ENCODE measurements around the gene GALR2.

GALR2 gene

DNA sequence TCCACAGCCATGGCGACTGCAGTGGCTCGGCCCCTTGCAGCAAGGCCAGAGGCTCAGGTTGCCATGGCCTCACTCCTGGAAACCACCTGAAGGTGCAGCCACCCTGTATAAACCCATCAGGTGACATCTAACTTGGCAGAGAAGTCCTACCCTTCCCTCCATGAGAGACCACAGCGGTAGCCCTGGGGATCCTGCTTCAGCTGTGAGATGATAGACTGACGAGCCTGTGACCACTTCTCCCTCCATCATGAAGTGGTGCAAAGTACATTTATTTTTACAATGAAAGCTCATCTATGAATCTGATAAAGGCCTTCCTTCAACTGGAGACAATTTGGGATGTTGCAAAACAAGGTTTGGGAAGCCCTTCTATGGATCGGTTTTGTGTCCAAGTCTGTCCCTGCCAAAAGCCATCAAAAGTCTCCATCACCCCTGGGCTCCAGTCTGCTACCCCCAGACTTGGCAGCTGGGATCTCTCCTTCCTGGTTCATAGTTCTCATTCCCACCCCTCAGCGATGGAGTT is 6.2 kb downstream of the GALR2 start:
- peak; percentile 38 for DNase-seq

- DNase-seq: no peak
Observed at GRCh38 chr17:76081295-76082210, 7.0 kb downstream of the GALR2 start.

- DNase-seq: no peak
Observed at GRCh38 chr17:76082326-76083251, 8.0 kb downstream of the GALR2 start.

DNA sequence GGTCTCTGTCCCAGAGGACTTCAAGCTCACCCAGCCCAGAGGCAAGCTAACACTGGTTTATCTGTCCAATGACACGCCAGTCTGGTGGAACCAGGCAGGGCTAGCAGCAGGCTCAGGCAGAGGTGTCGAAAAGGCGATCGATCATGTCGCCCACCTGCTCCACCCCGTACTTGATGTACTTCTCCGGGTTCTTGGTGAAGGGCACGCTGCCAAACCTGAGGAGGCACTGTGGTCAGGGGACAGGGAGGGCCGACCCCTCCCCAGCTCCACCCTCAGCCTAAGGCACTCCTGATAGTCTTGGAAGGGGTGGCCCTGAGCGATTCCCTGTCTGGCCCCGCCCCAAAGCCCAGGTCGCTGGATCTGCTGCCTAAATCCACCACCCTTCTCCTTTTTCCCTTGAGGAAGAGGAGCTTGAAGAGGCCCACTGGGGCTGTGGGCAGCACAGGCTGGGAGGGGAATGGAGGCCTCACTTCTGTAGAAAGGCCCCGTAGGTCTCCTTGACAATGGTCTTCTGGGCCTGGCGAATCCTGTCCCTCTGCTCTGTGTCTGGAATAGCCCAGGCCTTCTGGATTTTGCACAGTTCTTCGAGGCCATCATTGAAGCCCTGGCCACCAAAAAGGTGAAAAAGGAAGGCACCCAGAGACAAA is 9.1 kb downstream of the GALR2 start:
- no peak for DNase-seq

- DNase-seq: no peak
Observed at GRCh38 chr17:76085066-76085730, 10.6 kb downstream of the GALR2 start.

GRCh38 chr17:76085731-76086366 is 11.3 kb downstream of the GALR2 start:
- DNase-seq: peak; percentile 30

DNA sequence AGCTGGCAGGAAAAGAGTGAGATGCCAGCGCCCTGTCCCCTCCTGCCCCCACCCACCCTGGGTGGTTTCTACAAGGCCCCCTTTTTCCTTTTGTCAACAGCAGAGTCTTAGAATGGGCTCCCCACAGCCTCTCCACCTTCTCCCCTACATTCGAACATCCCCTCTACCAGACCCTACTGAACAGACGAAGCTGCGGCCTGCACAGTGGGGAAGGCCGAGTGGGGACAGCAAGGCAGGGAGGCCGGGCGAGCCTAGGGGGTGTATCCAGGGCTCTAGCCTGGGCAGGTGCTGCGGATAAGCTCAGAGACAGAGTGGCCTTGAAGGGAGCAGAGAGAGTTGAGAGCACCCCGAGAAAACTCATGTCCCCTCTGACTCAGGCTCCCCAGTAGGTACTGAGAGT is 11.8 kb downstream of the GALR2 start:
- no peak for DNase-seq

GRCh38 chr17:76087531-76087930 is 12.9 kb downstream of the GALR2 start:
- DNase-seq: no peak

GRCh38 chr17:76088041-76088867 is 13.7 kb downstream of the GALR2 start:
- peak; percentile 45 for DNase-seq

DNA sequence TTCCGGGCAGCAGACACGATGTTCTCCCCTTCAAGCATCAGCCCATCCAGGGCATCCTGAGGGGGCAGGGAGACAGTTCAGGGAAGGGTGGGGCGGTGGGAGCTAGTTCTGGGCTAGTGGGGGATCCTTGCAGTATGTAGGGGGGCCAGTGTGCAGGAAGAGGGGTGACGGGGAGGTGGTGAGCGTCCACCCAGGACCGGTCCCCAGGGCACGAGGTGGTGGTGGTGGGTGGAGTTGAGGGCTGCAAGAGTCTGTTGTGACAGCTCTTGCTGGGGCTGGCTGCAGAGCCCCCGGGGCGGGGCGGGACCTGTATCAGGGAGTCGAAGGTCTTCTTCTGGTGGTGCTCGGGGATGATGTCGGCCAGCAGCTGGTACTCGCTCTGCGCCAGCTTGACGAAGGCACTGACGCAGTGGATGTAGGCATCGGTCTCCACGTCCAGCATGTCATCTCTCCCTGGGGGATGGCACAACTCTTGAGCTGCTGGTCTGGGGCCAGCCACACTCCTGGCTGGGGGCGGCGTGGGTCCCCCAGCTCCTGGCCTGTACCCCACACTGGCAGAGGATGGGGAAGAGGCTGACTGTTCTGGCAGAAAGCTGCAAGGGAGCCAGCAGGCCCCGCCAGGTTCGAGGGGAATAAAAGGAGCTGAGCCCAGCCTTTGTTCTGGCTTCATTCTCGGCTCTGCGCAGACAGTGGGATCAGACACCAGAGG is 14.4 kb downstream of the GALR2 start:
- no peak for DNase-seq

DNA sequence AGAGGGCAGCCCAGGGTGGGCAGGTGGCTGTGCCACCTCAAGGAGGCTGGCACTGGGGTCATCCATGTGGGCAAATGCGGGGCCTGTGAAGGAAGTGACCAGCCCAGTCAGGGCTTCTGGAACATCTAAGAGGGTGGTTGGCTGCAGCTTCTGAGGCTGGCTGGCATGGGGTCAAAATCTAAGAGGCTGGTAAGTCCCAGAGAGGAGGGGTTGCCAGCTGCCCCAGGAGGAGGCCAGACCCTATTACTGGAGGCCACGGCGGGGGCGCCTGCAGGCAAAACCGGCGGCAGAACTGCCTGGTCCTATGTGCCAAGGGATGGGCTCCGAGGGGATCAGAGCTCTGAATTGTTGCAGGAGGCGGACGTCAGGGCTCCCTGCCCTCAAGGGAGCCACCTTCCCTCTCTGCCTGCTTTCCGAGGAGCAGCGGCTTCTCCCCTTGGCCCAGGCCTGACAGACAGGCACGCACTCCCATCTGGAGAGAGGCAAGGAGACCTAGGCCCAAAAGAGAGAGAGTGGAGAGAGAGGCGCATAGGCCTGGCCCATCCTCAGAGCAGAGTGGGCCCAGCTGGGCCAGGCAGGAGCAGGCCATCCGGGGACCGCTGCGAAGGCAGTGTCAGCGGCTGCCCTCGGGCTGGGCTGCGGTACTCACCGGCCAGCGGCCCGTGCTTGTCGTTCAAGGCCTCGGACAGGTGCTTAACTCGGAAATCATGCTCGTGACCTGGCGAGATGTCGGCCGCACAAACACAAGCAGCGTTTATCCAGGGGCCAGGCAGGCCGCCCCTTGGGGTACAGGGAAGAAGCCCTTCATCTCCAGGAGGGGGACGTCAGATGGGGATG is 15.3 kb downstream of the GALR2 start:
- no peak for DNase-seq

DNA sequence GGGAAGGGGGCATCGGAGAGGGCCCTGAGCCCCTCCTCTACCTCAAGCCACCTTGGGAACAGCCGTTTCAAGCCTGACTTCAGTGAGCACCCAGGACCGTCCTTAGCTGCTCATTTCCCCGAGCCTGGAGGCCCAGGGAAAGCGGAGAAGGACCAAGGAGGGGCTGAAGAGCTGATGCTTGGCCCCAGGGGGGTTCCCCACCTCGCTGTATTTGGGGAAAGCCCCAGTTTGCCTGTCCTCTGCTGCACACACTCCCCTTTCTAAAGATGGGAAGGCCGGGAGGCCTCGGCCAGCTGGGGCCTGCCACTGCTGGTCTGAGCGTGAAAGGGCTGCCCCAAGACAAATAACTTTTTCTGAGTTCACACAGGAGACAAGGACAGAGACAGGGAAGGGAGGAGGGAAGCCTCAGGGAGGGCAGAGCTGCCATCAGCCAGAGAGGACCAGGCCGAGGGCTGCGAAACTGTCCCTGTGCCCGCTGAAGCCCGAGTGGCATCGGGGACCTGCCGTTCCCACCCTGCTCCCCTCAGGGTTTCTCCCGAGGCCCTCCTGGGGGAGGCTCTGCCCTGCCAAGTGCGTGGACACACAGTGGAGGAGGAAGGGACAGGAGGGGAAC is 16.0 kb downstream of the GALR2 start:
- DNase-seq: no peak

DNA sequence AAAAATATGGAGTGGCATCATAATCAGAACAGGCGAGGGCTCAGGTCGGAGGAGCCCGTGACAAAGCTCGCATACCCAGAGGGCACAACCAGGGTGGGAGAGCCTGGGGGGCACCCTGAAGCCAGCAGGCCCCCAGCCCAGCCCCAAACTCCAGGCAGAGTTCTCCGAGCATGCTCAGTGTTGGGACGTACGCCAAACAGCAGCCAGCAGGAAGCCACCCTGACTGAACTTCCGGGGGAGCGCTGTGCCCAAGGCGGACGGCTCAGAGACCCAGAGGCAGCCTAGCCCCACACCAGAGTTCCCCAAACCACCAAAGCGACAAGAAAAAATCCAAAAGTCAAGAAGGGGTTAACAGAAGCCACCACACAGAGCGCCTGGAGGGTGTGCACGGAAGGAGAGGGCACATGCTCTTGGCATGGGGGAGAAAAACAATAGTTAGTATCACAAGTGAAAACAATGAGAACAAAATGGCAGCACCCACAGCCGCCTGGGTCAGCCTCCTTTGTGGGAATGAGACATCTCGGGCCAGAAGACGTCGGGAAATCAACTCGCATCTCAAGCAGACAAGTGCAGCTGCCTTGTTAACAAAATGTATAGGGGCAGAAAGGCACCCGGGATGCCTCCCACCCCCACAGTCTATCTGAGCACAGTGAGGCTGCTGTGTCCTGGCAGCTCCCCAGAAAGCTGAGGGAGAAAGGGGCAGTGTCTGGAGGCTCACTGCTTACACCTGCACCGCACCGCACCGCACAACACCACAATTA is 17.1 kb downstream of the GALR2 start:
- DNase-seq: no peak

DNA sequence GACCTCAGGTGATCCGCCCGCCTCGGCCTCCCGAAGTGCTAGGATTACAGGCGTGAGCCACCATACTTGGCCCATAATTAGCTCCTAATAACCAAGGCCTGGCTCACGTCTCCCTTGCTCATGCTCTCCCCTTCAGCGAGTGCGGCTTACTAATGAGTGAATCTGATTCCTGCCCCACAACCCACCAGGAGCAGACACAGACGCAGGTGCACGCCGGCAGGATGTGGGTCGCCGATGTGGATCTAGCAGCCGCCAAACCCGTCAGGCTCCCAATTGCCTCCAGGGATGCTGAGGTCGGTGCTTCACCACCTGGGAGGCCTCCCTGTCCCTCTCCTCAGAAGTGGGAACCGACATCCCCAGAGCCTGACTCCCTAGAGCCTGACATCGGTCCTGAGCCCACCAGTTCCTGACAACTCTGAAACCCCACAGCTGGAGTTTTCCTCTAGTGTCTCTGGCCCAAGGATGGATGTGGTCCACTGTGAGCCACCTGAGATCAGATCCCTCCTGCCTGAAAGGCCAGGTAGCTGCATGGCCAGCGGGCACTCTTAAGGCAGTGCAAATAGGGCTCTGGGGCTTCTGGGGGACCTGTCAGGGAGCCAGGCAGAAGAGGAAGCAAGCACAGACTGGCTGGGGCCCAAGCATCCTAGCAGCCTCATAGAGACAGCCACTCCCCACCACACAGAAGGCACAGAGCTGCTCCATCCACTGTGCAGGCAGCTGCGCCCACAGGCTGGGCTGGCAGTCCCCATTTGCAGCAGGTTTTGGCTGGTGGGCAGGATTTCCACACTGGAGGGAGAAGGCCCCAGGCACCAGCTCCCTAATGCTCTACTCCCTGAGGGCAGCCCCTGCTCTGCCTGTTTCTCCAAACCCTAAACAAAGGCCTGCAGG is 18.2 kb downstream of the GALR2 start:
- no peak for DNase-seq

GRCh38 chr17:76094046-76094445 is 19.5 kb downstream of the GALR2 start:
- no peak for DNase-seq

DNA sequence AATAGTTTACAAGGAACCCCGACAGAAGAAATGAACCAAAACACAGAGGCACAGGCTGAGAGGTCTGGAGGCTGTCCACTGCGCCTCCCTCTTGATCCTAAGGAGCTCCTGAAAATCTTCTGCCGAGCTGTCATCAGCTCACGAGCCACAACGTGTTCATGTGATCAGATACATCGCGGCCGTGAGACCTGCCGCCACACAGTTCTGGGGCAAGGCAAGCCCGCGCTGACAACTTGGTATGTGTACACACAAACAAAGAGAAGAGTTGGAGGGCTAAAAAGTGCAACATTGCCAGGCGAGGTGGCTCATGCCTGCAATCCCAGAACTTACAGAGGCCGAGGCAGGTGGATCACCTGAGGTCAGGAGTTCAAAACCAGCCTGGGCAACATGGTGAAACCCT is 21.4 kb downstream of the GALR2 start:
- no peak for DNase-seq

DNA sequence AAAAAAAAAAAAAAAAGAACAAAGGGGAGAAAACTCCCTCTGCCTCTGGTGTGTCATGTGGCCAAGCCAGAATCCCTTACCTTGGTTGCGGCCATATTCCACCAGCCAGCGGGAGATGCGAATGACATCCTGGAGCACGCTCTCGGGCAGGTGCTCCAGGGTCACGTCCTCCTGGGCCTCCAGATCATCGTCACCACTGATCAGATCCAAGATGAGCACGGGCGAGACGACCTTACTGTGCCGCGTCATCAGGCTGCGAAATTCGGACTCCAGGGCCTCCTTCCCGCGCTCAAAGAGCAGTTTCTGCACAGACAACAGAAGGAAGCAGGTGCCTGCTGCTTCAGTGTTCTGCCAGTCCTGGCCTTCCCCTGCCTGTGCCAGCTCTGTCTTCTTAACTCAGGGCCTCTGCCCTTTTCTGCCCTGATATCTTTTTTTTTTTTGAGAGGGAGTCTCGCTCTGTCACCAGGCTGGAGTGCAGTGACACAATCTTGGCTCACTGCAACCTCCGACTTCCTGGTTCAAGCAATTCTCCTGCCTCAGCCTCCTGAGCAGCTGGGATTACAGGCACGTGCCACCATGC is 23.2 kb downstream of the GALR2 start:
- no peak for DNase-seq
